MM.1S (cell line): Measurements from ENCODE around the gene CXCR5.

Experiments used
- EZH2phosphoT487 ChIP-seq: fragments of 300-600 bp; sonication (generic); IDR thresholded peaks from 2 replicates; pipeline ENCODE4 v1.6.1; 2018; ENCODE audit warnings: antibody characterized with exemption, low read length
- TF ChIP-seq, protein P1 (sequence below): fragments of 300-600 bp; sonication (generic); IDR thresholded peaks from 2 replicates; pipeline ENCODE4 v1.5.1; 2016; ENCODE audit warnings: antibody characterized with exemption, low read length, mixed read lengths

DNA sequence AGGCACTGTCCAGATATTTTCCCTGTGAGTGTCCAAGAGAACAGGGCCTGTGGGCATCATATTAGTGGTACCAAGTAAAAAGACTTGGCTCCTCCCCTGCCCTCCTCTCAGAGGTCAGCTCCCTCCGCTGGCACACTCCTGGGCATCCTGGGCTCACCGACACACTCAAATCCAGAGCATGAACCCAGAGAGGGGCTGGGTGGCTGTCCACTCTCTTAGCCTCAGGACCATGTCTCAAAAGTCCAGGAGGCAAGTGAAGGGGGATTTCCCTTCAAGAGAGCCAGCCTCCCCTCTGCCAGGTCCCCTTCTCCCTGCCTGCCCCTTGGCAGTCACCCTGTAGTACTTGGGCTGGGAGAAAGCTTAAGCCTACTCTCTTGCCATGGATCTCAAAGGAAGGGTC, 31.7 kb downstream of the CXCR5 start:
- TF ChIP-seq, protein P1, sequence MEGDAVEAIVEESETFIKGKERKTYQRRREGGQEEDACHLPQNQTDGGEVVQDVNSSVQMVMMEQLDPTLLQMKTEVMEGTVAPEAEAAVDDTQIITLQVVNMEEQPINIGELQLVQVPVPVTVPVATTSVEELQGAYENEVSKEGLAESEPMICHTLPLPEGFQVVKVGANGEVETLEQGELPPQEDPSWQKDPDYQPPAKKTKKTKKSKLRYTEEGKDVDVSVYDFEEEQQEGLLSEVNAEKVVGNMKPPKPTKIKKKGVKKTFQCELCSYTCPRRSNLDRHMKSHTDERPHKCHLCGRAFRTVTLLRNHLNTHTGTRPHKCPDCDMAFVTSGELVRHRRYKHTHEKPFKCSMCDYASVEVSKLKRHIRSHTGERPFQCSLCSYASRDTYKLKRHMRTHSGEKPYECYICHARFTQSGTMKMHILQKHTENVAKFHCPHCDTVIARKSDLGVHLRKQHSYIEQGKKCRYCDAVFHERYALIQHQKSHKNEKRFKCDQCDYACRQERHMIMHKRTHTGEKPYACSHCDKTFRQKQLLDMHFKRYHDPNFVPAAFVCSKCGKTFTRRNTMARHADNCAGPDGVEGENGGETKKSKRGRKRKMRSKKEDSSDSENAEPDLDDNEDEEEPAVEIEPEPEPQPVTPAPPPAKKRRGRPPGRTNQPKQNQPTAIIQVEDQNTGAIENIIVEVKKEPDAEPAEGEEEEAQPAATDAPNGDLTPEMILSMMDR: no peak
- no peak for TF ChIP-seq EZH2phosphoT487
